GM12878 (cell line): ENCODE data around the gene AFMID. TPM values are rescaled to one million over a fixed set of nuclear protein-coding genes. Genes with fewer than 3 reads are reported as not detected.

ENCODE experiments used
- ATAC-seq: fragments of 200-7000 bp; cut with Tn5 transposase; 3 replicates; pipeline ENCODE4 v1.9.1; 2020; ENCODE audit warnings: mild to moderate bottlenecking, moderate library complexity
- BruUV-seq: library from RNA; stranded (reverse); fragments of 400-500 nt; replicated peaks from 2 replicates; lab custom pipeline; 2021; lab: Mats Ljungman, UMichigan
- CTCF ChIA-PET: fragments of 300-600 bp; sonication (Branson Sonifier 250); formaldehyde crosslinking; extraction: SDS; loops from one replicate; lab custom pipeline; 2021; ENCODE audit warnings: inconsistent platforms; lab: Yijun Ruan, JAX
- POLR2A ChIA-PET: fragments of 350-600 bp; formaldehyde crosslinking; extraction: SDS; loops from one replicate; lab custom pipeline; 2021; ENCODE audit warnings: inconsistent platforms; lab: Charles Lee
- RAD21 ChIA-PET: fragments of 300-600 bp; sonication (Branson Sonifier 250); formaldehyde crosslinking; loops from one replicate; lab custom pipeline; 2023; ENCODE audit warnings: antibody characterized with exemption; ENCODE audit not compliant: unreplicated experiment; lab: Charles Lee
- SMC1A ChIA-PET: fragments of 300-600 bp; sonication (Branson Sonifier 250); formaldehyde crosslinking; loops from one replicate; lab custom pipeline; 2023; ENCODE audit not compliant: unreplicated experiment, uncharacterized antibody; lab: Charles Lee
- DNase-seq: peaks from one replicate; pipeline ENCODE4 v3.0.0-alpha.2; 2011; ENCODE audit warnings: low read depth, low spot score
- FAIRE-seq: peaks from 3 replicates; lab custom pipeline; 2011; peaks lifted over from hg19 to GRCh38; lab: Jason Lieb, UNC
- H2AFZ ChIP-seq: 2 replicates; pipeline ENCODE4 v1.6.0; 2011; ENCODE audit warnings: low read depth, low read length, control low read depth; ENCODE audit not compliant: control insufficient read depth
- H3K27ac ChIP-seq: 2 replicates; pipeline ENCODE4 v1.5.1; 2011; ENCODE audit warnings: control low read depth; ENCODE audit not compliant: control insufficient read depth, insufficient read depth
- H3K27me3 ChIP-seq, 2 experiments: replicated peaks in 1 of 2; 2 replicates each; pipeline versions ENCODE4 v1.6.0 to v1.6.1; 2011; ENCODE audit warnings: low read length in 1 of 2; ENCODE audit not compliant: control insufficient read depth in 2 of 2, insufficient read depth in 2 of 2
- H3K36me3 ChIP-seq, 2 experiments: 2 replicates each; pipeline ENCODE4 v1.5.1; 2011; ENCODE audit warnings: low read length in 1 of 2; ENCODE audit not compliant: control insufficient read depth in 2 of 2, insufficient read depth in 2 of 2
- H3K4me1 ChIP-seq: 2 replicates; pipeline ENCODE4 v1.6.1; 2011; ENCODE audit warnings: mild to moderate bottlenecking, low read length, moderate library complexity, mixed read lengths; ENCODE audit not compliant: control insufficient read depth, insufficient read depth
- H3K4me2 ChIP-seq: 2 replicates; pipeline ENCODE4 v1.6.0; 2011; ENCODE audit warnings: control low read depth; ENCODE audit not compliant: control insufficient read depth, insufficient read depth
- H3K4me3 ChIP-seq: fragments of 200-600 bp; sonication (generic); 2 replicates; pipeline ENCODE4 v1.5.1; 2016
- H3K79me2 ChIP-seq: 2 replicates; pipeline ENCODE4 v1.6.0; 2011; ENCODE audit warnings: low read length; ENCODE audit not compliant: control insufficient read depth, insufficient read depth
- H3K9ac ChIP-seq: 2 replicates; pipeline ENCODE4 v1.8.0; 2011; ENCODE audit warnings: low read length, control low read depth, mixed read lengths; ENCODE audit not compliant: control insufficient read depth, insufficient read depth
- H3K9me3 ChIP-seq: replicated peaks from 3 replicates; pipeline ENCODE4 v1.5.1; 2011; ENCODE audit warnings: mild to moderate bottlenecking, low read length; ENCODE audit not compliant: control insufficient read depth, insufficient read depth
- H4K20me1 ChIP-seq: 2 replicates; pipeline ENCODE4 v1.6.0; 2011; ENCODE audit not compliant: control insufficient read depth, insufficient read depth
- ATF7 ChIP-seq: fragments of 450-650 bp; IDR thresholded peaks from 2 replicates; pipeline ENCODE4 v1.6.1; 2016; ENCODE audit warnings: low read depth, mild to moderate bottlenecking
- IKZF2 ChIP-seq, 2 experiments: fragments of 450-650 bp; IDR thresholded peaks; 2 replicates each; pipeline ENCODE4 v1.6.1; 2017; ENCODE audit warnings: mild to moderate bottlenecking in 2 of 2, moderate library complexity in 2 of 2
- IRF5 ChIP-seq: fragments of 450-650 bp; IDR thresholded peaks from 2 replicates; pipeline ENCODE4 v1.6.1; 2017; ENCODE audit warnings: borderline replicate concordance
- KLF5 ChIP-seq: fragments of 450-650 bp; IDR thresholded peaks from 2 replicates; pipeline ENCODE4 v1.6.1; 2014; ENCODE audit warnings: mild to moderate bottlenecking; ENCODE audit not compliant: partially characterized antibody
- MLLT1 ChIP-seq: fragments of 450-650 bp; IDR thresholded peaks from 2 replicates; pipeline ENCODE4 v1.6.1; 2016; ENCODE audit warnings: mild to moderate bottlenecking
- PBX3 ChIP-seq: IDR thresholded peaks from 2 replicates; pipeline ENCODE4 v1.6.1; 2011; ENCODE audit warnings: mild to moderate bottlenecking, low read depth, low read length, moderate library complexity; ENCODE audit not compliant: insufficient replicate concordance
- RAD51 ChIP-seq: fragments of 450-650 bp; IDR thresholded peaks from 2 replicates; pipeline ENCODE4 v1.6.1; 2016; ENCODE audit warnings: moderate library complexity, mild to moderate bottlenecking, inconsistent platforms
- SRF ChIP-seq, 2 experiments: IDR thresholded peaks; 2 replicates each; pipeline ENCODE4 v1.6.1; 2011; ENCODE audit warnings: low read depth in 2 of 2, low read length in 2 of 2, mild to moderate bottlenecking in 1 of 2, moderate library complexity in 1 of 2
- TCF7 ChIP-seq: IDR thresholded peaks from 2 replicates; pipeline ENCODE4 v1.6.1; 2014; ENCODE audit warnings: antibody characterized with exemption, borderline replicate concordance
- ZBTB33 ChIP-seq: fragments of 450-650 bp; IDR thresholded peaks from 2 replicates; pipeline ENCODE4 v1.6.1; 2017; ENCODE audit warnings: mild to moderate bottlenecking
- WGBS: methylation state at CpG from one replicate; pipeline ENCODE4 v1.1.6; 2016; ENCODE audit warnings: low lambda C conversion rate; ENCODE audit not compliant: insufficient replicate concordance, insufficient coverage; ENCODE audit errors: missing lambda C conversion rate; 5-methylcytosine and 5-hydroxymethylcytosine counted together
- in situ Hi-C: fragments of 300-500 bp; cut with MboI; formaldehyde crosslinking; loops from 9 replicates; pipeline ENCODE4 v1.14.3; 2018; ENCODE audit warnings: mixed read lengths
- intact Hi-C: fragments of 100-400 bp; cut with micrococcal nuclease; formaldehyde crosslinking; loops from one replicate; pipeline ENCODE4 v1.14.2; 2022; ENCODE audit not compliant: unreplicated experiment
- polyA plus RNA-seq, 11 experiments: library from polyadenylated mRNA; depleted of rRNA in 4 of 11; unstranded in 6 of 11; stranded (reverse) in 5 of 11; fragments of >200 nt; fragmentation: Nextera tagmentation in 4 of 11; fragmentation: Illumina TruSeq in 1 of 11; extraction: Ambion mirVana in 4 of 11; extraction: Trizol in 1 of 11; gene quantifications; 1 replicate in 1 of 11; 2 replicates in 10 of 11; pipeline versions ENCODE4 v1.2.1 to v1.2.3, GENCODE V29; 2011 to 2016; ENCODE audit warnings: inconsistent platforms in 2 of 11, missing spikeins in 2 of 11, low read depth in 1 of 11
- total RNA-seq, 4 experiments: library from RNA; depleted of rRNA in 3 of 4; stranded (reverse); fragments of >200 nt in 3 of 4; fragmentation: Illumina TruSeq in 1 of 4; extraction: Trizol in 1 of 4; gene quantifications; 2 replicates each; pipeline versions ENCODE4 v1.2.1 to v1.2.3, GENCODE V29; 2013 to 2021

Gene AFMID
- total and polyA plus RNA-seq, 10 of the 15 experiments (the other 5 are each of a cell fraction or from before 2014, with no cell fraction given): 36.1 to 98.8 (median 51.6) TPM

- no peaks in the 10 kb centered on the region; the same call in 2 of the 3 replicates for H3K9me3 ChIP-seq
- intact Hi-C loops (no loop called here), in situ Hi-C loops (no loop called here)
- H3K4me1 ChIP-seq: peaks cover 7% of the 10 kb centered on the region
- FAIRE-seq (no peak), DNase-seq (no peak), ATAC-seq (no peak)
- H2AFZ ChIP-seq: no peak overlapping the region
- no peak for TF ChIP-seq KLF5
- no peak for TF ChIP-seq PBX3
- no peak for TF ChIP-seq ATF7
- no peak for TF ChIP-seq IRF5
- no peak for TF ChIP-seq IKZF2 (IDR thresholded peaks at IDR 0.05)
- no peak for TF ChIP-seq SRF (IDR thresholded peaks at IDR 0.05; ENCODE audit: low read depth in 2 of 2, low read length in 2 of 2)
- TF ChIP-seq TCF7: no peak
- no peak for TF ChIP-seq RAD51
- no peak for TF ChIP-seq MLLT1
- no peak for TF ChIP-seq ZBTB33
- H3K79me2 ChIP-seq: peaks cover 2% of the 10 kb centered on the region
- no peak overlapping the region for H3K4me3 ChIP-seq
- CTCF ChIA-PET: interaction anchor here (1.2 kb wide), 1 partner anchor 50 kb away, joined by 4 read pairs; no protein-coding TSS in a partner anchor
- SMC1A ChIA-PET: no interaction called here
- no peak overlapping the region for H3K9ac ChIP-seq
- no peak overlapping the region for H3K4me2 ChIP-seq
- H3K27ac ChIP-seq: no peak overlapping the region
- H3K27me3 ChIP-seq: no peaks in the 10 kb centered on the region
- WGBS: 82% methylated on average over 6 of the region's 6 CpGs
- BruUV-seq: no TSS peak
- RAD21 ChIA-PET: interaction anchor here (0.9 kb wide), 1 partner anchor 9 kb away, joined by 3 read pairs; no protein-coding TSS in a partner anchor
- POLR2A ChIA-PET: interaction anchor here (0.6 to 1.1 kb wide), 4 partner anchors 9 to 88 kb away, joined by 3 to 4 read pairs (median 3); no protein-coding TSS in a partner anchor
- H3K36me3 ChIP-seq: peaks cover 13 to 15% of the 10 kb centered on the region in 2 experiments; a peak in 3 of 4 replicates
- H4K20me1 ChIP-seq: no peaks in the 10 kb centered on the region
These were observed 13.3 kb downstream of the AFMID start for GRCh38 chr17:78200451-78200850.
